Measurements from ENCODE around the gene PLAGL2.

The PLAGL2 gene

GRCh38 chr20:32226391-32226790, 18.8 kb upstream of the PLAGL2 start:
- no peak overlapping the region for H3K27ac ChIP-seq
- TF ChIP-seq CTCF (conservative IDR thresholded peaks at IDR 0.05; ENCODE audit: low read depth) = no peak
- no peak for DNase-seq (ENCODE audit: low spot score)
- ChIA-PET POLR2A (ENCODE audit: low non-redundant PET) (no interaction called here), CTCF (no interaction called here)

- TF ChIP-seq CTCF (conservative IDR thresholded peaks at IDR 0.05; ENCODE audit: low read depth) = no peak
- H3K27ac ChIP-seq = no peak overlapping the region
- DNase-seq (ENCODE audit: low spot score) = no peak
- ChIA-PET CTCF (interaction anchor here (0.9 kb wide), 1 partner anchor 14 kb away, joined by 3 read pairs; no protein-coding TSS in a partner anchor), POLR2A (ENCODE audit: low non-redundant PET) (interaction anchor here (0.7 kb wide), 1 partner anchor 251 kb away, joined by 3 read pairs; no protein-coding TSS in a partner anchor)
Measured at GRCh38 chr20:32224463-32224862, 16.9 kb upstream of the PLAGL2 start.

- DNase-seq (ENCODE audit: low spot score) = no peak
- no peak overlapping the region for H3K27ac ChIP-seq
- CTCF ChIA-PET = interaction anchor here (0.6 to 1.1 kb wide), 2 partner anchors 10 to 433 kb away, joined by 3 read pairs; no protein-coding TSS in a partner anchor
- TF ChIP-seq CTCF (conservative IDR thresholded peaks at IDR 0.05; ENCODE audit: low read depth) = no peak
- POLR2A ChIA-PET (ENCODE audit: low non-redundant PET) = interaction anchor here (1.5 kb wide), 1 partner anchor 16 kb away, joined by 3 read pairs; no protein-coding TSS in a partner anchor
Measured at GRCh38 chr20:32218156-32218900, 10.8 kb upstream of the PLAGL2 start.

GRCh38 chr20:32216179-32217142, 8.9 kb upstream of the PLAGL2 start:
- TF ChIP-seq CTCF (conservative IDR thresholded peaks at IDR 0.05; ENCODE audit: low read depth) = no peak
- no peak for DNase-seq (ENCODE audit: low spot score)
- CTCF ChIA-PET = interaction anchor here (0.6 kb wide), 1 partner anchor 9 kb away, joined by 3 read pairs; no protein-coding TSS in a partner anchor
- H3K27ac ChIP-seq = no peak overlapping the region
- POLR2A ChIA-PET (ENCODE audit: low non-redundant PET) = no interaction called here

GRCh38 chr20:32215729-32216128, 8.2 kb upstream of the PLAGL2 start:
- H3K27ac ChIP-seq = no peak overlapping the region
- CTCF ChIA-PET = interaction anchor here (0.6 kb wide), 3 partner anchors 10 to 306 kb away, joined by 3 to 4 read pairs (median 3); no protein-coding TSS in a partner anchor
- DNase-seq (ENCODE audit: low spot score) = no peak
- POLR2A ChIA-PET (ENCODE audit: low non-redundant PET) = no interaction called here
- TF ChIP-seq CTCF (conservative IDR thresholded peaks at IDR 0.05; ENCODE audit: low read depth) = no peak

GRCh38 chr20:32215147-32215546, 7.6 kb upstream of the PLAGL2 start:
- TF ChIP-seq CTCF (conservative IDR thresholded peaks at IDR 0.05; ENCODE audit: low read depth) = no peak
- H3K27ac ChIP-seq = no peak overlapping the region
- no peak for DNase-seq (ENCODE audit: low spot score)
- ChIA-PET POLR2A (ENCODE audit: low non-redundant PET) (no interaction called here), CTCF (interaction anchor here (0.6 kb wide), 2 partner anchors 270 to 305 kb away, joined by 3 to 4 read pairs; no protein-coding TSS in a partner anchor)
